Articular chondrocyte of knee joint (primary cell): Measurements from ENCODE around the gene SLC25A26. TPM values are rescaled to one million over a fixed set of nuclear protein-coding genes. Genes with fewer than 3 reads are reported as not detected.

Experiments used
- small RNA-seq: library from RNA; depleted of rRNA; stranded (forward); fragments of <200 nt; gene quantifications from one replicate; pipeline ENCODE3, GENCODE V24; 2012
- total RNA-seq: library from RNA; depleted of rRNA; stranded (reverse); fragments of >200 nt; gene quantifications from 2 replicates; pipeline ENCODE4 v1.2.3, GENCODE V29; 2012

SLC25A26 gene, protein sequence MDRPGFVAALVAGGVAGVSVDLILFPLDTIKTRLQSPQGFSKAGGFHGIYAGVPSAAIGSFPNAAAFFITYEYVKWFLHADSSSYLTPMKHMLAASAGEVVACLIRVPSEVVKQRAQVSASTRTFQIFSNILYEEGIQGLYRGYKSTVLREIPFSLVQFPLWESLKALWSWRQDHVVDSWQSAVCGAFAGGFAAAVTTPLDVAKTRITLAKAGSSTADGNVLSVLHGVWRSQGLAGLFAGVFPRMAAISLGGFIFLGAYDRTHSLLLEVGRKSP
- total RNA-seq: 19.7 and 29.6 TPM in 2 replicates

GRCh38 chr3:66220602-66221377 is at the start of gene SLC25A26:
TSS of gene SLC25A26 (plus strand) at chr3:66221001. CDS start at chr3:66221095, 94 bp downstream.

Small RNA genes lying within 50 kb of the gene (small RNA-seq; reads per million reads assigned to genes)
- gene RN7SL482P: not detected
- not detected for gene RNU6-787P

Other genes with a start within 250 kb of the SLC25A26 start
- gene MAGI1, start 182.1 kb upstream of the SLC25A26 start, total RNA-seq: 21.3 and 27.0 TPM in 2 replicates